HepG2 (cell line): ENCODE data around the gene ZBP1. TPM values are rescaled to one million over a fixed set of nuclear protein-coding genes. Genes with fewer than 3 reads are reported as not detected.
A peak's percentile ranks its signal among the peaks of the same experiment; 100 is the strongest.

ENCODE experiments used
- ARNTL ChIP-seq: sonication (generic); formaldehyde crosslinking; IDR thresholded peaks from 2 replicates; pipeline ENCODE4 v1.4.0; 2020; ENCODE audit warnings: mild to moderate bottlenecking, missing genetic modification reagents
- EZH2 ChIP-seq: conservative IDR thresholded peaks from 2 replicates; pipeline ENCODE4 v1.6.1; 2012; ENCODE audit warnings: mild to moderate bottlenecking, low read depth, low read length, moderate library complexity
- HBP1 ChIP-seq: IDR thresholded peaks from 2 replicates; pipeline ENCODE4 v1.6.1; 2016; ENCODE audit warnings: low read depth, control low read depth
- HDAC1 ChIP-seq: sonication (generic); formaldehyde crosslinking; IDR thresholded peaks from 2 replicates; pipeline ENCODE4 v1.5.1; 2020; ENCODE audit warnings: mild to moderate bottlenecking, missing genetic modification reagents
- POLR2AphosphoS2 ChIP-seq: IDR thresholded peaks from 2 replicates; pipeline ENCODE4 v1.6.1; 2011; ENCODE audit warnings: low read depth, low read length, improper control_type of control experiment
- RAD21 ChIP-seq: fragments of 450-650 bp; formaldehyde crosslinking; IDR thresholded peaks from 2 replicates; pipeline ENCODE4 v1.5.0; 2020; ENCODE audit warnings: mild to moderate bottlenecking
- RXRB ChIP-seq: IDR thresholded peaks from 2 replicates; pipeline ENCODE4 v1.6.1; 2016; ENCODE audit warnings: borderline replicate concordance, missing genetic modification reagents, missing compliant biosample characterization
- TARDBP ChIP-seq: sonication (generic); formaldehyde crosslinking; IDR thresholded peaks from 2 replicates; pipeline ENCODE4 v1.8.0; 2022; ENCODE audit warnings: mild to moderate bottlenecking, missing genetic modification reagents
- TFAP4 ChIP-seq: sonication (generic); IDR thresholded peaks from 2 replicates; pipeline ENCODE4 v1.6.1; 2016; ENCODE audit warnings: low read depth, borderline replicate concordance
- THAP11 ChIP-seq: IDR thresholded peaks from 2 replicates; pipeline ENCODE4 v1.6.1; 2016; ENCODE audit warnings: missing biosample characterization, missing genetic modification reagents
- U2AF2 ChIP-seq: fragments of 200-400 bp; formaldehyde crosslinking; IDR thresholded peaks from 2 replicates; pipeline ENCODE4 v1.6.1; 2017; ENCODE audit warnings: low read depth, mild to moderate bottlenecking, low read length
- YY1 ChIP-seq: IDR thresholded peaks from 2 replicates; pipeline ENCODE4 v1.6.1; 2011; ENCODE audit warnings: low read length, low read depth, moderate library complexity, mild to moderate bottlenecking; ENCODE audit not compliant: insufficient read depth, insufficient replicate concordance
- ZBTB39 ChIP-seq: sonication (generic); formaldehyde crosslinking; IDR thresholded peaks from 2 replicates; pipeline ENCODE4 v1.5.0; 2020; ENCODE audit warnings: missing genetic modification reagents
- ZNF24 ChIP-seq: fragments of 450-650 bp; IDR thresholded peaks from 2 replicates; pipeline ENCODE4 v1.6.1; 2017; ENCODE audit warnings: antibody characterized with exemption, mild to moderate bottlenecking
- ZNF3 ChIP-seq: IDR thresholded peaks from 2 replicates; pipeline ENCODE4 v1.7.0; 2017; ENCODE audit warnings: inconsistent platforms
- ZNF547 ChIP-seq: sonication (generic); formaldehyde crosslinking; IDR thresholded peaks from 2 replicates; pipeline ENCODE4 v1.5.1; 2020; ENCODE audit warnings: mild to moderate bottlenecking, missing genetic modification reagents
- ZNF569 ChIP-seq: sonication (generic); formaldehyde crosslinking; IDR thresholded peaks from 2 replicates; pipeline ENCODE4 v1.5.0; 2020; ENCODE audit warnings: mild to moderate bottlenecking, missing genetic modification reagents, moderate library complexity, borderline replicate concordance
- ZNF747 ChIP-seq: sonication (generic); formaldehyde crosslinking; IDR thresholded peaks from 2 replicates; pipeline ENCODE4 v1.8.1; 2023; ENCODE audit warnings: missing genetic modification reagents, mild to moderate bottlenecking, borderline replicate concordance
- polyA plus RNA-seq, 8 experiments: library from polyadenylated mRNA; depleted of rRNA in 3 of 8; stranded (reverse) in 7 of 8; unstranded in 1 of 8; fragments of >200 nt; fragmentation: Illumina TruSeq in 4 of 8; extraction: Trizol in 4 of 8; gene quantifications; 2 replicates each; pipeline versions ENCODE4 v1.2.1 to v1.2.3, GENCODE V29; 2011 to 2016; ENCODE audit warnings: low read depth in 4 of 8, missing spikeins in 1 of 8, mixed read lengths in 1 of 8; ENCODE audit not compliant: insufficient read depth in 1 of 8
- total RNA-seq, 5 experiments: library from RNA; depleted of rRNA; stranded (reverse); fragments of >200 nt; fragmentation: Illumina TruSeq; extraction: Trizol; gene quantifications; 2 replicates each; pipeline ENCODE4 v1.2.3, GENCODE V29; 2016; ENCODE audit warnings: low read depth in 1 of 5
- TF ChIP-seq, protein P1 (sequence below): sonication (generic); formaldehyde crosslinking; IDR thresholded peaks from 2 replicates; pipeline ENCODE4 v1.4.0; 2020; ENCODE audit warnings: missing genetic modification reagents
- TF ChIP-seq, protein P2 (sequence below): sonication (generic); formaldehyde crosslinking; IDR thresholded peaks from 2 replicates; pipeline ENCODE4 v1.4.0; 2020; ENCODE audit warnings: missing genetic modification reagents
- TF ChIP-seq, protein P3 (sequence below): sonication (generic); formaldehyde crosslinking; conservative IDR thresholded peaks from 2 replicates; pipeline ENCODE4 v1.4.0; 2020; ENCODE audit warnings: missing genetic modification reagents

Gene ZBP1
- total and polyA plus RNA-seq, 2 of the 13 experiments (the other 11 are each of a cell fraction or from before 2014, with no cell fraction given): not detected

DNA sequence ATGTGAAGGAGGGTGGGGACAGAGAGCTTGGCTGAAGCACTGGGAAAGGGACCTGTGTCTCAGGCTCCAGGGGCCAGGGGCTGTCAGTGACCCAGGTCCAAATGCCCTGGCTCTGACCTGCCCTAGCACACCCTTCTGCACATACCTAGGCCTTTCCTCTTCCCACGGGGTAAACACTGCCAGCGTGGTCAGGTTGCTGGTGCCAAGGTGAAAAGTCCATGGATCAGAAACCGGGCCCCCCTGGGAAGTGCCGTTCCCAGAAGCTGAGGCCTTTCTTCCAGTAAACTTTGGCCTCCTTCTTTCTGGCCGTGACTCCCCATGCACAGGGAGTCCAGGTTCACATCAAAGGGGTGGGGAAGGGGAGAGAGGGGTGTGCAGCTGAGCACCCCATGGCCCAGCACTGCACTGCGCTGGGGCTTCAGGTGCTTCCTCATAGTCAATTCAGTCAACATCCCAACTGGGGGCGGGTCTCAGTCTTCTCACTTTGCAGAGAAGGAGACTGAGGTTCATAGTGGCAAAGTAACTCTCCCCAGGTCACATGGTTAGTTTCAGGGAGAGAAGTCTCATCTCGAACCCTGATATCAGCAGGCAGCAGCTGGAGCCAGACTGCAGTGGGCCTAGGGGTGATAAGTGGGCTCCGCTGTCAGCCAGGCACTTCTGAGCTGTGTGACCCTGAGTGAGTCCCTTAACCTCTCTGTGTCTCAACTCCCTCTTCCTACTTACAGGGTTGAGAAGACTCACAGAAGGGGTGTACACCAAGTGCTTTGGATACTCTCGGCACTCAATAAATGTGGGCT lies 42.3 kb downstream of the ZBP1 start (continued):
- TF ChIP-seq ARNTL (CRISPR knock-in tag) (0 out of 2 replicates have a peak, but pooled peaks have one; percentile 58), HDAC1 (CRISPR knock-in tag) (peak; percentile 90), YY1 (peak; percentile 14), ZNF24 (no peak), ZNF747 (CRISPR knock-in tag) (no peak), ZBTB39 (CRISPR knock-in tag) (peak; percentile 31; the same call in 1 of the 2 replicates), ZNF569 (CRISPR knock-in tag) (no peak), RAD21 (CRISPR knock-in tag) (no peak), TARDBP (no peak), HBP1 (CRISPR knock-in tag) (0 out of 2 replicates have a peak, but pooled peaks have one; percentile 36), U2AF2 (no peak), POLR2AphosphoS2 (no peak), THAP11 (no peak), RXRB (CRISPR knock-in tag) (peak; percentile 97), EZH2 (no peak), ZNF547 (CRISPR knock-in tag) (no peak), TFAP4 (peak; percentile 17; the same call in 1 of the 2 replicates), ZNF3 (no peak)
- TF ChIP-seq, protein P1, sequence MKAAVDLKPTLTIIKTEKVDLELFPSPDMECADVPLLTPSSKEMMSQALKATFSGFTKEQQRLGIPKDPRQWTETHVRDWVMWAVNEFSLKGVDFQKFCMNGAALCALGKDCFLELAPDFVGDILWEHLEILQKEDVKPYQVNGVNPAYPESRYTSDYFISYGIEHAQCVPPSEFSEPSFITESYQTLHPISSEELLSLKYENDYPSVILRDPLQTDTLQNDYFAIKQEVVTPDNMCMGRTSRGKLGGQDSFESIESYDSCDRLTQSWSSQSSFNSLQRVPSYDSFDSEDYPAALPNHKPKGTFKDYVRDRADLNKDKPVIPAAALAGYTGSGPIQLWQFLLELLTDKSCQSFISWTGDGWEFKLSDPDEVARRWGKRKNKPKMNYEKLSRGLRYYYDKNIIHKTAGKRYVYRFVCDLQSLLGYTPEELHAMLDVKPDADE (CRISPR knock-in tag): no peak
- TF ChIP-seq, protein P2, sequence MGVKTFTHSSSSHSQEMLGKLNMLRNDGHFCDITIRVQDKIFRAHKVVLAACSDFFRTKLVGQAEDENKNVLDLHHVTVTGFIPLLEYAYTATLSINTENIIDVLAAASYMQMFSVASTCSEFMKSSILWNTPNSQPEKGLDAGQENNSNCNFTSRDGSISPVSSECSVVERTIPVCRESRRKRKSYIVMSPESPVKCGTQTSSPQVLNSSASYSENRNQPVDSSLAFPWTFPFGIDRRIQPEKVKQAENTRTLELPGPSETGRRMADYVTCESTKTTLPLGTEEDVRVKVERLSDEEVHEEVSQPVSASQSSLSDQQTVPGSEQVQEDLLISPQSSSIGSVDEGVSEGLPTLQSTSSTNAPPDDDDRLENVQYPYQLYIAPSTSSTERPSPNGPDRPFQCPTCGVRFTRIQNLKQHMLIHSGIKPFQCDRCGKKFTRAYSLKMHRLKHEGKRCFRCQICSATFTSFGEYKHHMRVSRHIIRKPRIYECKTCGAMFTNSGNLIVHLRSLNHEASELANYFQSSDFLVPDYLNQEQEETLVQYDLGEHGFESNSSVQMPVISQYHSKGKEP (CRISPR knock-in tag): no peak
- TF ChIP-seq, protein P3, sequence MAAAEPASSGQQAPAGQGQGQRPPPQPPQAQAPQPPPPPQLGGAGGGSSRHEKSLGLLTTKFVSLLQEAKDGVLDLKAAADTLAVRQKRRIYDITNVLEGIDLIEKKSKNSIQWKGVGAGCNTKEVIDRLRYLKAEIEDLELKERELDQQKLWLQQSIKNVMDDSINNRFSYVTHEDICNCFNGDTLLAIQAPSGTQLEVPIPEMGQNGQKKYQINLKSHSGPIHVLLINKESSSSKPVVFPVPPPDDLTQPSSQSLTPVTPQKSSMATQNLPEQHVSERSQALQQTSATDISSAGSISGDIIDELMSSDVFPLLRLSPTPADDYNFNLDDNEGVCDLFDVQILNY (CRISPR knock-in tag): no peak
